HG03520 (cell line): ENCODE data around the gene KIAA0513.
A peak's percentile ranks its signal among the peaks of the same experiment; 100 is the strongest.

Source experiments
- ATAC-seq: cut with Tn5 transposase; IDR thresholded peaks from one replicate; pipeline ENCODE4 v1.9.1; 2021; ENCODE audit warnings: mild to moderate bottlenecking, moderate library complexity; ENCODE audit not compliant: unreplicated experiment

The KIAA0513 gene, protein sequence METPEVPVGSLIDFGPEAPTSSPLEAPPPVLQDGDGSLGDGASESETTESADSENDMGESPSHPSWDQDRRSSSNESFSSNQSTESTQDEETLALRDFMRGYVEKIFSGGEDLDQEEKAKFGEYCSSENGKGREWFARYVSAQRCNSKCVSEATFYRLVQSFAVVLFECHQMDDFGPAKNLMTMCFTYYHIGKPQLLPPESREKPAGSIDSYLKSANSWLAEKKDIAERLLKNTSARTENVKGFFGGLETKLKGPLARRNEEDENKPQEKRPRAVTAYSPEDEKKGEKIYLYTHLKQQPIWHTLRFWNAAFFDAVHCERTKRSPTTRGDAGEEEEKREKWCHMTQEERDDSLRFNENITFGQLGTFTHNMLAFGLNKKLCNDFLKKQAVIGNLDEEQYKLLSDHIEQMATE

DNA sequence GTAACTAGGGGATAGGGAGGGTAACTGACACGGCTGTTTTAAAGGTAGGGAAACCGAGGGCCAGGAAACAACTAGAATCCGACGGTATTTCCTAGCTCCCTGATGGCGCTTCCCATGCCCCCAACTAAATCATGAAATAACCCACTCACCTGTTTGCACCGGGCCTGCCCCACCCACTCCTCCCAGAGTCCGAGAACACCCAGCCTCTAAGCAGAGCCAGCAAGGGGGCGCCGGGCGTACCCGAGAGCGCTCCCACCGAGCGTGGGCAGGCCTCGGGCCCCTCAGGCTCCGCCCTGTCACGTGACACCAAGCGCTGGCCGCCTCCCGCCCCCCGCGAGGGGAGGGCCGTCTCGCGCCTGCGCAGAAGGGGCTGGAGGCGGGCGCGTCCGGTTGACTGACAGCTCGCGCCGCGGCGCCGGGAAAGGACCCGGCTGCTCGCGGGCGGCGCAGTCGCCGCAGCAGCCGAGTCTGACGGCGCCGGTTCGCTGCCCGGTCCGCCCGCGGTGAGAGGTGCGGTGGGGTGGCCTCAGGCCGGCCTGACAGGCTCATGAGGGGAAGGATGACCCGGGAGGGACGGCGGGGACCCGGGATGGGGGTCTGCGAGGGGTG lies at the start of gene KIAA0513:
Gene KIAA0513, plus strand, starts transcription at position 447 of the 609 bp plus-strand sequence. CDS start 39,277 bp downstream, outside the sequence.
- peak; percentile 74 for ATAC-seq

DNA sequence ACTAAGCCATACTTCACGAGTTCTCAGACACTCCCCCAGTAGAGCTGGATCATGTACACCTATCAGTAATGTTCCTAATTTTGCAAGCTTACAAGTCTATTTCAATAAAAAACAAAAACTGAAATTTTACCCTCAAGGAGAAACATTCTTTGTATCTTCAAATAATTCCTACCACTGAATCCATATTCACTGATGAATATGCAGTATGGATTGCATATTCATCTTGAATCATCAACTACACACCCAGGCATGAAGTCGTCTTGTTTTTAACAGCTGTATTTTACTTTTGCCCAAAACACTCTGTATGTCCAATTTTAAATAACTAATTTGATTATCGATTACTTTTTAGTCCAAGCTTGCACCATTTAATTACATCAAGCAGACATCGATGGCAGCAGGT lies 48.1 kb upstream of the KIAA0513 start:
- no peak for ATAC-seq

DNA sequence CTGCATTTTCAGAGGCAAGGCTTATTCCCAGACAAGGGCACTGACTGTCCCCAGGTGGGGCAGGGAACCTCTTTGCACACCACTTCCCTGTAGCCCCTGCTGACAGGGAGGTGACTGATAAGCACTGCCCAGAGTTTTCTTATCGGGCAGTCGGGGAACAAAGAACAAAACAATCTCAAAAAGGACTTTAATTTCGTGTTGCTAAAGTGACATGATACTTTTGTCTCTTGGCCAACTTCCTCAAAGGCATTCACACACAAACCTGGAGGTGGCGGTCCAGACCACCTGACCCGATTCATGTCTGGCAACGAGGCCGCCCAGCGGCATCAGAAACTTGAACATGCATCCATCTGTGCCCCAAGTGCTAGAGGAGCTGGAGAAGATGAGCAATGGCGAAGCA lies 45.2 kb upstream of the KIAA0513 start:
- no peak for ATAC-seq

DNA sequence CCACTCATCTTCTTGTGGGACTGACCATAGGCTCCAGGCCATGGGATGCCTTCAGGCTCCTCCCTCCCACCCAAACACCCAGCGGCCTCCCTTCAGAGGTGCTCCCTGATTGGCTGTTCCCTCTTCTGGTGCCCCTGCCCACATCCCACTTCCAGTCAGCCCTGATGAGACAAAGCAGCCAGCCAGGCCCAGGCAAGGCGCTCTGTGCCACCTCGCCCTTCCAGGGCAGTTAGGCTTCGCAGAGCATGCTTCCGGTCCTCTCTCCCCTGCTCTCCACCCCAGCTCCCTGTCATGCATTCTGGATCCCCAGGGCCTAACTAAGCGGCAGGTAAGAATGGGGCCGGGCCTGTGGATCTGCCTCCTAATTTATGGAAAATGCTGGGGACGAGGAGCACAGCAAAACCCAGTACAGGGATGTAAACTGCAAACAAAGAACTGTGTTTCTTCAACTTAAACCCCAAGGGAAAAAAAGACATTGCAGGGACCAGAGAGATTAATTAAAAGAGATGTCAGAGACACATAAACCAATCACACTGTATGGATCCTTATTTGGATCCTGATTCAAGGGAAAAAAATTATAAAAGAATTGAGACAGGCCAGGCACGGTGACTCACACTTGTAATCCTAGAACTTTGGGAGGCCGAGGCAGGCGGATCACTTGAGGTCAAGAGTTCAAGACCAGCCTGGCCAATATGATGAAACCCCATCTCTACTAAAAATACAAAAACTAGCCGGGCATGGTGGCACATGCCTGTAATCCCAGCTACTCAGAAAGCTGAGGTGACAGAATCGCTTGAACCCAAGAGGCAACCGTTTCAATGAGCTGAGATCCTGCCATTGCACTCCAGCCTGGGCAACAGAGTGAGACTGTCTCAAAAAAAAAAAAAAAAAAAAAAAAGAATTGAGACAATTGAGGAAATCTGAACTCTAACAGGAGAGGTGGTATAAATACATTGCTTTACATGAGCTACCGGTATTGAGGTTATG lies 42.2 kb upstream of the KIAA0513 start:
- ATAC-seq, result no peak

DNA sequence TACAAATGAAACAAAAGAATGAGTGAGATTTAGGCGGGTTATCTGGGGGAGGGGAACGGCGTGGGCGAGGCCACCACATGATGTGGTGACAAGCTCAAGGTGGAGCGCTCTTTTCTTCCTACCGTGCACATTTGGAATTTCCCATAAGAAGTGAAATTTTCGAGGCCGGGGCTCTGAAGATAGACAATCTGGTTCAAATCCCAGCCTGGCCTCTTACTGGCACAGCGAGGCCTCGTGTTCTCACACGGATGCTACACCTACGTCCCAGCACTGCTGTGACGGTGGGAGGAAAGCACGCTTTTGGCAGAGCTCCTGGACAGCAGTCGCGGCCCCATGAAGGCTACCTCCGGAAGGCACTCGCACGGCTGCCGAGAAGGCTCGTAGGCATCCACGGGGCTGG lies 41.5 kb upstream of the KIAA0513 start:
- no peak for ATAC-seq

DNA sequence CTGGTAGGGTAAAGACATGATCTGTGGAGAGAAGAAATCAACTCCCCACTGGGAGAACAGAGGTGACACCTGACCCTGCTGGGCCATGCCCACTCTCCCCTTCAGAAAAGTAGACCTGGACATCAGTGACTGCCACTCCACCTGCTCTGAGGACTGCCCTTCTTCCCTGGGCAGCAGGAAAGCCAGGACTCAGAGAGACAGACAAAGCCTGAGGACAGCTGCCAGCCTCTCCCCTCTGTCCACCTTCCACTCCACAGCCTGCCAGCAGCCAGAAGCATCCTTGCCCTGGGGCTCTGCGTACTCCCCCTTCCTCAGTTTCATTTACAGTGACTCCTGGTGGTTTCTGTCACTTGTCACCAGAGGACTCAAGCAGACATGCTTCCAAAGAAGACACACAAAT lies 40.7 kb upstream of the KIAA0513 start:
- ATAC-seq, result no peak

DNA sequence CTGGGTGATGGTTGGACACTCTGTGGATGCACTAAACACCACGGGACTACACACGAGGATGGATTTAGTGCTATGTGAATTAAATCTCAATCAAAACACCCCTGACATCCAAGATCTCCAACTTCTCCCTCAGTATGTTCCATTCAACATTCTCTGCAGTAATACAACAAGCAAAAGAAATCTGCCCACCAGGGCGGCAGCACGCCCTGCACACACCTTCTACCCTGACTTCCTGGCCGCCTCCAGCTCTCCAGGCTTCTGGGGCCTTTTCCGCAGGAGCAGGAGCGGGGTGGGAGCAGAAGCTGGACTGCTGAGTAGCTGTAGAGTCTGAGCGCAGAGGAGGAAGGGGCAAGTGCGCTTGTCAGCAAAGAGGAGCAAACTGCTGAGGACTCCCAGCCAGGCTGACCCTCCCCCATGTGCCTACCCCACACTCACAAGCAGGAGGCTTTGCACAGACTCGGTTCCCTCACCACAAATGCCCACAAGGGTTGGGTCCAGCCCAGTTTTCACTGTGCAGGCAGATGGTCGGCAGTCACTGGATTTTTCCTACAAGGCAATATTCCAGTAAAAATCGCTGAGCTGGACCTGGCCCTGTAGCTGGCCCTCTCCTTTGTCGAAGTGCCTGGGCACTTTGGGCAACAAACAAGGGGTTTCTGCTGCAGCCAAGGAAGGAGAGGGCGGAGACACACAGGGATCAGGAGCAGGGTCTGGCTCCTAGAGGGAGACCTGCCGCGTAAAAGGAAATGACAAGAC lies 39.1 kb upstream of the KIAA0513 start:
- no peak for ATAC-seq

DNA sequence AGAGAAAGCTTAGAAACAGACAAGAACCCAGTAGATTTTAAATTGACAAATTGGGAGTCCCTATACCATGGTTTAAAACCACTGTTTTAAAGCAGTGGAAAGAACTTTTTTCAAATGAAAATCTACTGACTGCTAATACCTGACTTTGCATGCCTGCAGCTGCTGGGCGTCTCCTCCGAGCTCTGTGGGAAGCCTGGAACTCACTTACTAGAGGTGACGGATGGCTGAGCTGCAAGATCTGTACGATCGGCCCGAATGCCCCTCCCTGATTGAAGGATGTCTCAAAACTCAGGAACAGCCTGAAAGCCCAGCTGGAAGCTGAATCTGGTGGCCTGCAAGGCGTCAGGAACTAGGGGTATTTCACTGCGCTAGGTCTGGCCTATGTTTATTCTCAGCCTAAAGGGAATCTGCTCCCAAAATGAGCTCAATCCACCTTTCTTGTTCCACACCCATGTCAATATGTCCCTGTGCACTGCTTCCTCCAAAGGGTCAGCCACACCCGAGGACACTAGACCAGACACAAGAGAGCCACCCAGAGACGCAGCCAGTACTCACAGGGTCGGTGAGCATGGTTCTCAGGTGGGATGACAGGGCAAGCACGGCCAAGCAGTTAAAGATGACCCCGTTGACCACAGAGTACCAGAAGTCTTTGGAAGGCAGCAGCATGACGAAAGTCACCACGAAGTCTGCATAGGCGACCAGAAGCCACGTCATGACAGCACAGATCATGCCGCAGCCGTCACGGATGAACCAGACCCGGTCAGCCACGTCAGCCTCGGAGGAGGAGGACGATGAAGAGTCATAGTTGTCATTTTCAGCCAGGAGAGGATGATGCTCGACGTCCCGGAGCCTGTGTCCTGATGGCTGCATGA lies 37.6 kb upstream of the KIAA0513 start:
- ATAC-seq, result no peak

DNA sequence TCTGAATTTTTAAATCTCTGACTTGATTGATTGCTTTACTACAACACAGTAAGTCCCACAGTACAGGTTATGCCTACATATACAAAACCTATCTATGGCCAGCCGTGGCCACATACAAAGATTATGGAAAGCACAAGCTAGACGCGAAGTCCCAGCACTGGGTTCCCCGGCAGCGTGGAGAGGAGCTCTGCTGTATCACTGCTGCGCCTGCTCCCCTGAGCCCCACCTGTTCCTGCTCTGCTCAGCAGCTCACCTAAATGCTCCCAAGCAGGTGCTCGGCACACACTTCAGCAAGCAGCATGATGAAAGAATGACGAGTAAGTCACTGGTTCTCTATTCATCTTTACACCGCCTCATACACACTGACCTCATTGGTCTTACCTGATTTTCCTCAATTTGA lies 36.8 kb upstream of the KIAA0513 start:
- no peak for ATAC-seq

DNA sequence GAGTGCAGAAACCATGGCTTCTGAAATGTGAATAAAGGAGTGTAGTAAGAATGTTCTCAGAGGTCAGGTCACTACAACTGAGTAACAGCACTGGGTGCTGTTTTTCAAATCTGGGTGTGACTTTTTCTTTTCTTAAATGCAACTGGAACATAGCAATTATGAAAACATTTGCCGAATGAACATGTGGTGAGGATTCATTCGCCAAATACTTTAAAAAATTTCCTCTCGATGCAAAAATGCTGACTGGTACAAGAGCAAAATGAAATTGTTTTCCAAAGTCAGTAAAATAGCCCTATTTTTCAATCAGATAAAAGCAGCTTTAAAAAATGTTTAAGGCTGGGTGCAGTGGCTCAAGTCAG lies 34.9 kb upstream of the KIAA0513 start:
- no peak for ATAC-seq

DNA sequence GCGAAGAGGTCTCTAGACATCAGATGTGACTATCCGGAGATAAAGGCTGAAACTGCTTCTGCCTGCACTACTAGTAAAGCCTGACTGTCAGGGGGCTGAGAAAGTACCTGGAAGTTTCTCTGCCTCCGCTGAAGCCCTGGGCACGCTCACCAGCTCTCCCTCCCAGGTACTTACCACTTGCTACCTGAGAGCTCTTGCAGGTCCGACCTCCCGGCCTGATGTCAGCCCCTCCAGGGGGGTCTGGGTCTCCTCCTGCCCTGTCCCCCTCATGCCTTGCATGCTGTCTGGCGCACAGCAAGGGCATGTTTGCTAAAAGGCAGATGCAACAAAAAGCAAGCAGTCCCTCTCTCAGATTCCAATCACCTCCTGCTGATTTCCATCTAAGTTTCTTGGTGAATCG lies 33.7 kb upstream of the KIAA0513 start:
- ATAC-seq, result no peak

DNA sequence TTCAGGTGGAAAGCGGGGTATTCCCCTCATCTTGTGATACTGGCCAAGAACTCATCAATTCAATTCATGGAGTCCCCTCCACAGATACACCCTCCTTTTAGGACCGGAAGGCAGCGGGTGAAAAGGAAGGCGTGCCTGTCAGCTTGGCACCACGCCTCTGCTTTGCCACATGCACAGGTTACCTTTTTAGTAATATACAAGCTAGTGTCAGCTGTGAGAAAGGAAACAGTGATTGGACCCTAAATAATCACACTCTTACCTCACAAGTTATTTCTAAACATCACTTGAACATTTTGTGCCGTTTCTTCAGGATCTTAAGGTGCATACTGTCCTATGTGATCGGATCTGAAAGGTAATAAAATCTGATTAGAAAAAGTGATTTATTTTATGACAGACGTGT lies 31.9 kb upstream of the KIAA0513 start:
- no peak for ATAC-seq

DNA sequence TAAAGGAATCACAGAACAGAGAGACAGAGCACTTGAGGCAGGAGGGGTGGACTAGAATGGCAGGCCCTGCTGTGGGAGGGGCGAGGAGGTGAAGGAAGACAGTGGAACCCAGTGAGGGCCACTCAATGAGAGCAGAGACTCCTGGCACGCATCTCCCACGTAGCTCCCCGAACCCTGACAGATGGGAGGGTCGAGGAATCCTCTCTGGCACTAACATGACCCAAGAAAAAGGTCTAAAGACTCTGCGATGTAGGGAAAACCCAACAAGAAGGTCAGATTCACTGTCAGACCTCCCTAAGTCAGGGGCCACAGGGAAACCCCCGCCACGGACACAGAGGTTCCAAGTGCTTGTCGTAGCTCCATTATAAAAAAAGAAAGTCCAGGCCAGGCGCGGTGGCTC lies 31.2 kb upstream of the KIAA0513 start:
- ATAC-seq, result no peak

DNA sequence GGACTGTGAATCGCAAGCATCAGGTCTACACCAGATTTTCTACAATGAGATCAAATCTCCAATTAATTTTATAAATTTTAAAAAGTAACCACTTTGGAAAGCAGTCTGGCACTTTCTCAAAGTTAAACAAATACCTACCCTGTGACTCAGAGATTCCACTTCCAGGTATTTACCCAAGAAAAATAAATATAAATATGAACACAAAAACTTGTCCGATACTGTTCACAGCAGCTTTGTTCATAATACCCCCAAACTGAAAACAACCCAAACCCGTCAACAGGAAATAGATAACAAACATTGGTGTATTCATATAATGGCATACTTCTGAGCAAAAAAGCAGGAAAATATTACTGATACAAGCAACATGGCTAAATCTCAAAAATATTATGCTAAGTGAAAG lies 28.4 kb upstream of the KIAA0513 start:
- no peak for ATAC-seq

DNA sequence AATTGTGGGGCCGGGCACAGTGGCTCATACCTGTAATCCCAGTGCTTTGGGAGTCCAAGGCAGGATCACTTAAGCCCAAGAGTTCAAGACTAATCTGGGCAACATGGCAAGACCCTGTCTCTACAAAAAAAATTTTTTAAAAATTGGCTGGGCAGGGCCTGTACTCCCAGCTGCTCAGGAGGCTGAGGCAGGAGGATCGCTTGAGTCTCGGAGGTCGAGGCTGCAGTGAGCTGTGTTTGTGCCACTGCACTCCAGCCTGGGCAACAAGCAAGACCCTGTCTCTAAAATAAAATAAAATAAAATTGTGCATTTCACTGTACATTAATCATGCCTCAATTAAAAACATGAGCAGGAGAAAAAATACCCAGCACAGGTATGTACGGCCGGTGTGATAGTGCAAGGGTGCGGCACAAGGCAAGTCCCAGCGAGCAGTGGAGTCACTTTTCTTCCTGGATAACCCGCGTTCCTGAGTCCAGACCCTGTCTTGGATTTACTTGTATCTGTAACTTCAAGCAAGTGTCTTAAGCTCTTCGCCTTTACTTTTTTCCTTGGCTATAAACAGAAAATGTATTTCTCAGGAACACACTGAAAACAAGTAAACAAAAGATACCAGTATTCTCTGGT lies 27.6 kb upstream of the KIAA0513 start:
- ATAC-seq, result no peak

DNA sequence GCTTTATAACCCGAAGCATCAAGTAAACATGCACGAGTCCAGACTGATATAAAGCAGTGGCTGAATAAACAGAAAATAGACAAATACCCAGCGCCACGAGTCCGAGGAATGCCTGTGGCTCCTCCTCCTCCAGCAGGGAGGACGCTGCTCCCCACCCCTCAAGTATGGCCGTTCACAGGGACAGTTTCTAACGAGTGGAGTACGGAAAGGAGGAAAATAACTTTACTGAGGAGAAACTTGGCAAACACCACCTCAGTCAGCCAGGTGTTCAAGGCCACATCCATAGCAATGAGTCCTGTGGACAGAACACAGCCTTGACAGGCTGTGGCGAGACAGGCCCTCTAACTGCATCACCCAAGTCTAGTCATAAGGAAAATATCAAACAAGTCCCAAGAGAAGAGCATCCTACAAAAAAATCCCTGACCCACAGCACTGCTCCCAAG lies 25.5 kb upstream of the KIAA0513 start:
- no peak for ATAC-seq

DNA sequence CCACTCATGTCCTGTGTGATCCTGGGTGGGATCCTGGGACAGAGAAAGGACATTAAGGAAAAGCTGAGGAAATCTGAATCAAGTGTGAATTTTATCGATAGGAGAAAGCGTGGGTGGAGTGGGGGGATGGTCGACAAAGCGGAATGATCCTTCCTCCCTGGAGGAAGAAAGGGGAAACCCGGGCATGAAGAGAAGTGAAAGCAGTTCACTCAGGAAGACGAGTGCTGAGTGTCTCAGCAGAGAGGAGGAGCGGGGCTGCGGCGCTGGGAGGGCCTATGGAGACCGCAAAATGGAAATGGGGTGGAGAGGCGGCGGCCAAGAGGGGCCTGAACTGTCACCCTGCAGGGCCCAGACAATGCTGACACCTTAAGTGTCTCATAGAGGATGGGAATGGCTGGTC lies 25.0 kb upstream of the KIAA0513 start:
- ATAC-seq, result peak; percentile 50

DNA sequence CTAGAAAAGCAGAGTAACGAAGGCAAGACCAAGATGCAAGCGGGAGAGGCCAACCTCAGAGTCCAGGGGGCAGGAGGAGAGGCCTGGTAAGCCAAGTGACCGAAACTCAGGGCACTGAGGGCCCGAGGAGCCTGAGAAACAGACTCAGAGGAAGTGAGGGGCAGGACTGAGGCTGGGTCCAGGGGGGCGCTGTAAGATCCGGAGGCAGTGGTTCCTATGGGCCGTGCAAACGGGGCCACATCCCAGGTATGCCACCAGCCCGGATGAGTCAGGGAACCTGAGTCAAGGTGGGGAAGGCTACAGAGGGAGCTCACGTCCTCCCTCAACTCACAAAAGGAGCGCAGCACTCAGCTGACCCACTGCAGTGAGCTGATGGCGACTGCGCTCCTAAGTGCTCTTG lies 24.5 kb upstream of the KIAA0513 start:
- no peak for ATAC-seq
